ENCODE data around the gene PTPRH. TPM values are rescaled to one million over a fixed set of nuclear protein-coding genes. Genes with fewer than 3 reads are reported as not detected.
A peak's percentile ranks its signal among the peaks of the same experiment; 100 is the strongest.

Gene PTPRH
- total and polyA plus RNA-seq, 9 of the 15 experiments (the other 6 are each of a cell fraction or from before 2014, with no cell fraction given), result 0.87 to 34.3 (median 22.7) TPM

GRCh38 chr19:55166530-55167268, 42.6 kb downstream of the PTPRH start, which contains the start of gene DNAAF3 (continued):
- TF ChIP-seq HNRNPL (IDR thresholded peaks at IDR 0.05; ENCODE audit: low read depth, low read length), result no peak
- TF ChIP-seq MAFF (IDR thresholded peaks at IDR 0.05; ENCODE audit: low read length), result peak; percentile 84
- peak; percentile 100 for TF ChIP-seq BMI1 (IDR thresholded peaks at IDR 0.05; ENCODE audit: low read length)
- no peak for TF ChIP-seq ZNF584 (CRISPR knock-in tag; IDR thresholded peaks at IDR 0.05; ENCODE audit: low read depth)
- TF ChIP-seq ZNF277 (CRISPR knock-in tag; IDR thresholded peaks at IDR 0.05; ENCODE audit: borderline replicate concordance), result no peak
- 0 out of 2 replicates have a peak, but pooled peaks have one; percentile 18 for TF ChIP-seq PHB2 (IDR thresholded peaks at IDR 0.05; ENCODE audit: low read depth)
- TF ChIP-seq ZNF668 (CRISPR knock-in tag; IDR thresholded peaks at IDR 0.05), result no peak
- TF ChIP-seq ATF3 (IDR thresholded peaks at IDR 0.05), result peak; percentile 42; the same call in 1 of the 2 replicates
- TF ChIP-seq ATF3 (CRISPR knock-in tag; conservative IDR thresholded peaks at IDR 0.05), result no peak
- no peak for TF ChIP-seq ZNF253 (CRISPR knock-in tag; conservative IDR thresholded peaks at IDR 0.05)
- TF ChIP-seq, protein P1, sequence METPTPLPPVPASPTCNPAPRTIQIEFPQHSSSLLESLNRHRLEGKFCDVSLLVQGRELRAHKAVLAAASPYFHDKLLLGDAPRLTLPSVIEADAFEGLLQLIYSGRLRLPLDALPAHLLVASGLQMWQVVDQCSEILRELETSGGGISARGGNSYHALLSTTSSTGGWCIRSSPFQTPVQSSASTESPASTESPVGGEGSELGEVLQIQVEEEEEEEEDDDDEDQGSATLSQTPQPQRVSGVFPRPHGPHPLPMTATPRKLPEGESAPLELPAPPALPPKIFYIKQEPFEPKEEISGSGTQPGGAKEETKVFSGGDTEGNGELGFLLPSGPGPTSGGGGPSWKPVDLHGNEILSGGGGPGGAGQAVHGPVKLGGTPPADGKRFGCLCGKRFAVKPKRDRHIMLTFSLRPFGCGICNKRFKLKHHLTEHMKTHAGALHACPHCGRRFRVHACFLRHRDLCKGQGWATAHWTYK (CRISPR knock-in tag; IDR thresholded peaks at IDR 0.05), result peak; percentile 60; the same call in 1 of the 2 replicates
- TF ChIP-seq KLF10 (CRISPR knock-in tag; IDR thresholded peaks at IDR 0.05), result no peak
- TF ChIP-seq, protein P2, sequence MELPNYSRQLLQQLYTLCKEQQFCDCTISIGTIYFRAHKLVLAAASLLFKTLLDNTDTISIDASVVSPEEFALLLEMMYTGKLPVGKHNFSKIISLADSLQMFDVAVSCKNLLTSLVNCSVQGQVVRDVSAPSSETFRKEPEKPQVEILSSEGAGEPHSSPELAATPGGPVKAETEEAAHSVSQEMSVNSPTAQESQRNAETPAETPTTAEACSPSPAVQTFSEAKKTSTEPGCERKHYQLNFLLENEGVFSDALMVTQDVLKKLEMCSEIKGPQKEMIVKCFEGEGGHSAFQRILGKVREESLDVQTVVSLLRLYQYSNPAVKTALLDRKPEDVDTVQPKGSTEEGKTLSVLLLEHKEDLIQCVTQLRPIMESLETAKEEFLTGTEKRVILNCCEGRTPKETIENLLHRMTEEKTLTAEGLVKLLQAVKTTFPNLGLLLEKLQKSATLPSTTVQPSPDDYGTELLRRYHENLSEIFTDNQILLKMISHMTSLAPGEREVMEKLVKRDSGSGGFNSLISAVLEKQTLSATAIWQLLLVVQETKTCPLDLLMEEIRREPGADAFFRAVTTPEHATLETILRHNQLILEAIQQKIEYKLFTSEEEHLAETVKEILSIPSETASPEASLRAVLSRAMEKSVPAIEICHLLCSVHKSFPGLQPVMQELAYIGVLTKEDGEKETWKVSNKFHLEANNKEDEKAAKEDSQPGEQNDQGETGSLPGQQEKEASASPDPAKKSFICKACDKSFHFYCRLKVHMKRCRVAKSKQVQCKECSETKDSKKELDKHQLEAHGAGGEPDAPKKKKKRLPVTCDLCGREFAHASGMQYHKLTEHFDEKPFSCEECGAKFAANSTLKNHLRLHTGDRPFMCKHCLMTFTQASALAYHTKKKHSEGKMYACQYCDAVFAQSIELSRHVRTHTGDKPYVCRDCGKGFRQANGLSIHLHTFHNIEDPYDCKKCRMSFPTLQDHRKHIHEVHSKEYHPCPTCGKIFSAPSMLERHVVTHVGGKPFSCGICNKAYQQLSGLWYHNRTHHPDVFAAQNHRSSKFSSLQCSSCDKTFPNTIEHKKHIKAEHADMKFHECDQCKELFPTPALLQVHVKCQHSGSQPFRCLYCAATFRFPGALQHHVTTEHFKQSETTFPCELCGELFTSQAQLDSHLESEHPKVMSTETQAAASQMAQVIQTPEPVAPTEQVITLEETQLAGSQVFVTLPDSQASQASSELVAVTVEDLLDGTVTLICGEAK (IDR thresholded peaks at IDR 0.05), result peak; percentile 42
- TF ChIP-seq, protein P2 (CRISPR knock-in tag; IDR thresholded peaks at IDR 0.05), result no peak

Measured in K562 (cell line).